OCI-LY1 (cell line): Measurements from ENCODE around the gene ZDHHC14.

Source experiments
- EZH2 ChIP-seq: fragments of 200-600 bp; sonication (generic), shearing (Covaris generic); IDR thresholded peaks from 2 replicates; pipeline ENCODE4 v1.8.0; 2017; ENCODE audit warnings: borderline replicate concordance, mixed run types, mild to moderate bottlenecking, antibody characterized with exemption, low read length, moderate library complexity, mixed read lengths
- TF ChIP-seq, protein P1 (sequence below): fragments of 200-600 bp; sonication (generic), shearing (Covaris generic); IDR thresholded peaks from 2 replicates; pipeline ENCODE4 v1.5.1; 2017; ENCODE audit warnings: mild to moderate bottlenecking, antibody characterized with exemption, low read length, moderate library complexity, mixed read lengths

DNA sequence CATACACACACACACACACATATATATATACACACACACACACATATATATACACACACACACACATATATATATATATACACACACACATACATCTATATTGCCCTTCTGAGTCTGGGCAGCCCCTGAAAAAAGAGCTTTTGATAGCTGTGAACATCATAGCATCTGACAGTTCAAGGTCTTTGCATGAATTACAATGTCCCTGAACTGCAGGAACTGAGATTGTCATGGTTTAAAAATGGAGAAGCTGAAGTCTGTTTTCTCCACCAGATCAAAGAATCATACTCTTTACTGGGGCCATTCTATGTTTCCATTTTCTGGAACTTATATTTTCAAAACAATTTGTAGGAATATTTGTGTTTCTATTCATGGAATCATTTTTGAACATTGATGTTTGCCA, 189.8 kb downstream of the ZDHHC14 start:
- TF ChIP-seq, protein P1, sequence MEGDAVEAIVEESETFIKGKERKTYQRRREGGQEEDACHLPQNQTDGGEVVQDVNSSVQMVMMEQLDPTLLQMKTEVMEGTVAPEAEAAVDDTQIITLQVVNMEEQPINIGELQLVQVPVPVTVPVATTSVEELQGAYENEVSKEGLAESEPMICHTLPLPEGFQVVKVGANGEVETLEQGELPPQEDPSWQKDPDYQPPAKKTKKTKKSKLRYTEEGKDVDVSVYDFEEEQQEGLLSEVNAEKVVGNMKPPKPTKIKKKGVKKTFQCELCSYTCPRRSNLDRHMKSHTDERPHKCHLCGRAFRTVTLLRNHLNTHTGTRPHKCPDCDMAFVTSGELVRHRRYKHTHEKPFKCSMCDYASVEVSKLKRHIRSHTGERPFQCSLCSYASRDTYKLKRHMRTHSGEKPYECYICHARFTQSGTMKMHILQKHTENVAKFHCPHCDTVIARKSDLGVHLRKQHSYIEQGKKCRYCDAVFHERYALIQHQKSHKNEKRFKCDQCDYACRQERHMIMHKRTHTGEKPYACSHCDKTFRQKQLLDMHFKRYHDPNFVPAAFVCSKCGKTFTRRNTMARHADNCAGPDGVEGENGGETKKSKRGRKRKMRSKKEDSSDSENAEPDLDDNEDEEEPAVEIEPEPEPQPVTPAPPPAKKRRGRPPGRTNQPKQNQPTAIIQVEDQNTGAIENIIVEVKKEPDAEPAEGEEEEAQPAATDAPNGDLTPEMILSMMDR = no peak
- TF ChIP-seq EZH2 = no peak
